ENCODE measurements around the gene LYSMD2.

GRCh38 chr15:51720201-51720995 lies 17.1 kb downstream of the LYSMD2 start:
- no peak for TF ChIP-seq CTCF (IDR thresholded peaks at IDR 0.05; ENCODE audit: borderline replicate concordance, extremely low read depth, low read length, poor library complexity, severe bottlenecking)
- TF ChIP-seq EZH2 (IDR thresholded peaks at IDR 0.05; ENCODE audit: borderline replicate concordance, low read depth, low read length, severe bottlenecking): no peak
